ENCODE results near the gene MIS18A.

MIS18A gene

GRCh38 chr21:32256873-32257620 lies 21.8 kb downstream of the MIS18A start:
- Mint-ChIP-seq H3K36me3 (ENCODE audit: low read depth) (no peaks in the 10 kb centered on the region), H3K4me3 (no peak overlapping the region), H3K4me1 (ENCODE audit: low read depth) (no peaks in the 10 kb centered on the region), H3K27me3 (ENCODE audit: low read depth) (peaks cover 3% of the 10 kb centered on the region), H3K9me3 (no peaks in the 10 kb centered on the region), H3K27ac (no peak overlapping the region)
- no peak for DNase-seq (ENCODE audit: low spot score)

- Mint-ChIP-seq H3K36me3 (ENCODE audit: low read depth) (no peaks in the 10 kb centered on the region), H3K9me3 (peaks cover 4% of the 10 kb centered on the region), H3K4me3 (no peak overlapping the region), H3K27ac (no peak overlapping the region), H3K4me1 (ENCODE audit: low read depth) (no peaks in the 10 kb centered on the region), H3K27me3 (ENCODE audit: low read depth) (peaks cover 3% of the 10 kb centered on the region)
- DNase-seq (ENCODE audit: low spot score): no peak
Observed at GRCh38 chr21:32256251-32256650, 22.6 kb downstream of the MIS18A start.

GRCh38 chr21:32253215-32253641 lies 25.6 kb downstream of the MIS18A start:
- Mint-ChIP-seq H3K9me3 (peaks cover 17% of the 10 kb centered on the region), H3K27me3 (ENCODE audit: low read depth) (peaks cover 3% of the 10 kb centered on the region), H3K36me3 (ENCODE audit: low read depth) (no peaks in the 10 kb centered on the region), H3K27ac (no peak overlapping the region), H3K4me1 (ENCODE audit: low read depth) (no peaks in the 10 kb centered on the region), H3K4me3 (no peak overlapping the region)
- DNase-seq (ENCODE audit: low spot score): no peak

GRCh38 chr21:32252136-32252535 lies 26.7 kb downstream of the MIS18A start:
- Mint-ChIP-seq H3K27ac (no peak overlapping the region), H3K27me3 (ENCODE audit: low read depth) (peaks cover 4% of the 10 kb centered on the region), H3K9me3 (peaks cover 17% of the 10 kb centered on the region)

GRCh38 chr21:32249511-32250280 lies 29.2 kb downstream of the MIS18A start:
- Mint-ChIP-seq H3K4me1 (ENCODE audit: low read depth) (no peaks in the 10 kb centered on the region), H3K9me3 (peaks cover 17% of the 10 kb centered on the region), H3K36me3 (ENCODE audit: low read depth) (no peaks in the 10 kb centered on the region), H3K4me3 (no peak overlapping the region), H3K27ac (no peak overlapping the region), H3K27me3 (ENCODE audit: low read depth) (peaks cover 10% of the 10 kb centered on the region)
- DNase-seq (ENCODE audit: low spot score): no peak

More at GRCh38 chr21:32252136-32252535, 26.7 kb downstream of the MIS18A start:
- Mint-ChIP-seq H3K4me3 (no peak overlapping the region), H3K4me1 (ENCODE audit: low read depth) (no peaks in the 10 kb centered on the region), H3K36me3 (ENCODE audit: low read depth) (no peaks in the 10 kb centered on the region)
- no peak for DNase-seq (ENCODE audit: low spot score)

GRCh38 chr21:32248571-32249461 lies 30.0 kb downstream of the MIS18A start:
- Mint-ChIP-seq H3K36me3 (ENCODE audit: low read depth) (no peaks in the 10 kb centered on the region), H3K9me3 (peaks cover 17% of the 10 kb centered on the region), H3K27me3 (ENCODE audit: low read depth) (peaks cover 10% of the 10 kb centered on the region), H3K4me3 (no peak overlapping the region), H3K4me1 (ENCODE audit: low read depth) (no peaks in the 10 kb centered on the region), H3K27ac (no peak overlapping the region)
- DNase-seq (ENCODE audit: low spot score): no peak

GRCh38 chr21:32246571-32247140 lies 32.2 kb downstream of the MIS18A start:
- no peak for DNase-seq (ENCODE audit: low spot score)
- H3K36me3 Mint-ChIP-seq (ENCODE audit: low read depth): no peaks in the 10 kb centered on the region
- H3K9me3 Mint-ChIP-seq: peaks cover 16% of the 10 kb centered on the region
- peaks cover 14% of the 10 kb centered on the region for H3K27me3 Mint-ChIP-seq (ENCODE audit: low read depth)
- no peaks in the 10 kb centered on the region for H3K4me1 Mint-ChIP-seq (ENCODE audit: low read depth)
- no peak overlapping the region for H3K27ac Mint-ChIP-seq
- H3K4me3 Mint-ChIP-seq: no peak overlapping the region

GRCh38 chr21:32245971-32246370 lies 32.9 kb downstream of the MIS18A start:
- no peak overlapping the region for H3K27ac Mint-ChIP-seq
- peaks cover 14% of the 10 kb centered on the region for H3K27me3 Mint-ChIP-seq (ENCODE audit: low read depth)
- no peak for DNase-seq (ENCODE audit: low spot score)
- H3K36me3 Mint-ChIP-seq (ENCODE audit: low read depth): no peaks in the 10 kb centered on the region
- peaks cover 9% of the 10 kb centered on the region for H3K9me3 Mint-ChIP-seq
- H3K4me3 Mint-ChIP-seq: no peak overlapping the region
- H3K4me1 Mint-ChIP-seq (ENCODE audit: low read depth): peaks cover 5% of the 10 kb centered on the region

GRCh38 chr21:32240851-32241687 lies 37.8 kb downstream of the MIS18A start:
- Mint-ChIP-seq H3K27ac (peak overlapping the region; percentile 11), H3K4me1 (ENCODE audit: low read depth) (peaks cover 9% of the 10 kb centered on the region), H3K27me3 (ENCODE audit: low read depth) (peaks cover 14% of the 10 kb centered on the region), H3K9me3 (peaks cover 10% of the 10 kb centered on the region), H3K4me3 (peak overlapping the region; percentile 14), H3K36me3 (ENCODE audit: low read depth) (no peaks in the 10 kb centered on the region)
- DNase-seq (ENCODE audit: low spot score): no peak

- peaks cover 9% of the 10 kb centered on the region for H3K27me3 Mint-ChIP-seq (ENCODE audit: low read depth)
- H3K9me3 Mint-ChIP-seq: peaks cover 10% of the 10 kb centered on the region
- peaks cover 9% of the 10 kb centered on the region for H3K4me1 Mint-ChIP-seq (ENCODE audit: low read depth)
- no peak overlapping the region for H3K4me3 Mint-ChIP-seq
- no peak overlapping the region for H3K27ac Mint-ChIP-seq
- no peaks in the 10 kb centered on the region for H3K36me3 Mint-ChIP-seq (ENCODE audit: low read depth)
- no peak for DNase-seq (ENCODE audit: low spot score)
Observed at GRCh38 chr21:32239551-32239950, 39.3 kb downstream of the MIS18A start.

- no peaks in the 10 kb centered on the region for H3K36me3 Mint-ChIP-seq (ENCODE audit: low read depth)
- H3K4me1 Mint-ChIP-seq (ENCODE audit: low read depth): peaks cover 9% of the 10 kb centered on the region
- peaks cover 9% of the 10 kb centered on the region for H3K27me3 Mint-ChIP-seq (ENCODE audit: low read depth)
- H3K9me3 Mint-ChIP-seq: peaks cover 10% of the 10 kb centered on the region
- no peak overlapping the region for H3K4me3 Mint-ChIP-seq
- DNase-seq (ENCODE audit: low spot score): no peak
- H3K27ac Mint-ChIP-seq: no peak overlapping the region
Observed at GRCh38 chr21:32238063-32238462, 40.8 kb downstream of the MIS18A start.

GRCh38 chr21:32237021-32237420 lies 41.8 kb downstream of the MIS18A start:
- DNase-seq (ENCODE audit: low spot score): no peak
- Mint-ChIP-seq H3K36me3 (ENCODE audit: low read depth) (no peaks in the 10 kb centered on the region), H3K27ac (no peak overlapping the region), H3K4me1 (ENCODE audit: low read depth) (peaks cover 9% of the 10 kb centered on the region), H3K4me3 (no peak overlapping the region), H3K9me3 (peaks cover 10% of the 10 kb centered on the region), H3K27me3 (ENCODE audit: low read depth) (peaks cover 4% of the 10 kb centered on the region)
